Activated CD8-positive, alpha-beta T cell treated with anti-CD3 and anti-CD28 coated beads, Interleukin-2, amount 10 ng/mL, durations not matched to agents 7 days and 5 days (primary cell): ENCODE results near the gene CDH2. TPM values are rescaled to one million over a fixed set of nuclear protein-coding genes. Genes with fewer than 3 reads are reported as not detected.

Source experiments
- ATAC-seq: fragments of 150-1000 bp; cut with Tn5 transposase; one replicate; pipeline ENCODE4 v1.10.0; 2021; ENCODE audit warnings: moderate library complexity
- CTCF ChIA-PET: fragments of 350-600 bp; sonication (Branson Sonifier 250); formaldehyde crosslinking; loops from one replicate; lab custom pipeline; 2021; ENCODE audit warnings: antibody characterized with exemption; lab: Charles Lee
- POLR2A ChIA-PET: fragments of 350-600 bp; sonication (Branson Sonifier 250); formaldehyde crosslinking; loops from one replicate; lab custom pipeline; 2021; ENCODE audit warnings: antibody characterized with exemption; lab: Charles Lee
- DNase-seq: peaks from one replicate; pipeline ENCODE4 v3.0.0-alpha.2; 2020
- H3K27ac Mint-ChIP-seq: one replicate; pipeline ENCODE4 v1.8.0; 2021; ENCODE audit warnings: mild to moderate bottlenecking, mixed read lengths
- H3K27me3 Mint-ChIP-seq: one replicate; pipeline ENCODE4 v1.8.0; 2021; ENCODE audit warnings: low read depth, mixed read lengths
- H3K36me3 Mint-ChIP-seq: one replicate; pipeline ENCODE4 v1.8.0; 2021; ENCODE audit warnings: low read depth, mixed read lengths
- H3K4me1 Mint-ChIP-seq: one replicate; pipeline ENCODE4 v1.8.0; 2021; ENCODE audit warnings: low read depth, mixed read lengths
- H3K4me3 Mint-ChIP-seq: one replicate; pipeline ENCODE4 v1.8.0; 2021; ENCODE audit warnings: mild to moderate bottlenecking, mixed read lengths
- H3K9me3 Mint-ChIP-seq: one replicate; pipeline ENCODE4 v1.8.0; 2022; ENCODE audit warnings: mixed read lengths; ENCODE audit not compliant: insufficient read depth
- total RNA-seq, 2 experiments: library from RNA; stranded (reverse); gene quantifications; one replicate each; pipeline ENCODE4 v1.2.3, GENCODE V29; 2021

The CDH2 gene
- total RNA-seq, 2 experiments from 2014 or later = 0.11 to 0.21 TPM

DNA sequence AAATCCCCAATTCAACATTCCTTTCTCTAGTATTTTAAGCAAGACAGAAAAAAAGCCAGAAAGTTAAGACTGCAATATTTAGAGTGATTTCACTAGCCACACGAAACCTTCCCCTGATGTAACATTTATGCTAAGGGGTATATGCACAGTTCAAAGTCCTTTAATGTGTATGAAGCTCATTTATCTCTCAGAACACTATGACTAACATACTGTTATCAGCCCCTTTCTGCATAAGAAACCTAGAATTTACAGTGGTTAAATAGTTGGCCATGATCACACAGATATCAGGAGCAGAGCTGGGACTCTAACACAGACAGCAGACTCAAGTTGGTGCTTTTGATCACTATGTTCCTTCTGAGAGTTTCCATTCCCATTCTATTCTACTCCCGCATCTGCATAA, 185.5 kb downstream of the CDH2 start:
- ChIA-PET CTCF (no interaction called here), POLR2A (no interaction called here)
- Mint-ChIP-seq H3K4me1 (no peaks in the 10 kb centered on the region), H3K4me3 (no peak overlapping the region), H3K9me3 (peaks cover 8% of the 10 kb centered on the region), H3K27ac (no peak overlapping the region), H3K36me3 (no peaks in the 10 kb centered on the region), H3K27me3 (no peaks in the 10 kb centered on the region)
- no peak for ATAC-seq
- DNase-seq = no peak

DNA sequence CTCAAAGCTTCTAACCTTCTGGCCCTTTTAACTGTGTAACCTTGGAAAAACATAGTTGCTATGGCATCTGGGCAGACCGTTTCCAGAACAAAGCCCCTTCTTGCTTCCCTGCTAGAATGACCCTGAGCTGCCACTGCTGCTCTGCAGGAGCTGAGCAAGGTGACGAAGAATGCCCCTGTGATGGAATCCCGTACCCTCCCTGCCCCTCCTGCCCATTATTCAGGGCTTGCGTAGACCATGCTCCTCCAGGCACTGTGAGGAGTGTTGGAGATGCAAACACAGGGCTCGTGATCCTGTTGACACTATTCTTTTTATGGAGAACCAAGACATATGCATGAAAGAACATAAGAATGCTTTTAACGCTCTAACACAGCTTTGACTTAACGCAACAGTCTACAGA, 191.1 kb downstream of the CDH2 start:
- Mint-ChIP-seq H3K36me3 (no peaks in the 10 kb centered on the region), H3K27ac (no peak overlapping the region), H3K27me3 (no peaks in the 10 kb centered on the region), H3K4me3 (no peak overlapping the region), H3K4me1 (no peaks in the 10 kb centered on the region), H3K9me3 (no peaks in the 10 kb centered on the region)
- ChIA-PET POLR2A (no interaction called here), CTCF (no interaction called here)
- DNase-seq (no peak), ATAC-seq (no peak)

DNA sequence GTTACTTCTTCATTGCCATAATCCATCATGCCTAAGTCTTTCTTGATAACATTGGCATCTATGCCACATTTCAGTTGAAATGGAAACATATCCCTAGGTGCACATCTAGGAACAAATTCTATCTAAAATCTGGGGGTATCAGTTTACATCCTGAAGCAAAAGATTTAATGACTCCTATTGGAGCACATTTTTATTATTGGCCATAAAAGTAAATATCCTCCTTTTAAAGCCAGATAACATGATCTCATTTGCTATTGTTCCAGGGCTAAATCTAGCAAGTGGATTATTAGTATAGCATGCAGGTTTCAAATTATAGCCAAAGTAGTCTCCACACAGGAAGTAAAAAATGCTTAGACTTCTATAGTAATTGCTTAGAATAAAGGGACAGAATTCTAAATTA, 193.2 kb downstream of the CDH2 start:
- no peak overlapping the region for H3K4me3 Mint-ChIP-seq
- no peaks in the 10 kb centered on the region for H3K4me1 Mint-ChIP-seq

DNA sequence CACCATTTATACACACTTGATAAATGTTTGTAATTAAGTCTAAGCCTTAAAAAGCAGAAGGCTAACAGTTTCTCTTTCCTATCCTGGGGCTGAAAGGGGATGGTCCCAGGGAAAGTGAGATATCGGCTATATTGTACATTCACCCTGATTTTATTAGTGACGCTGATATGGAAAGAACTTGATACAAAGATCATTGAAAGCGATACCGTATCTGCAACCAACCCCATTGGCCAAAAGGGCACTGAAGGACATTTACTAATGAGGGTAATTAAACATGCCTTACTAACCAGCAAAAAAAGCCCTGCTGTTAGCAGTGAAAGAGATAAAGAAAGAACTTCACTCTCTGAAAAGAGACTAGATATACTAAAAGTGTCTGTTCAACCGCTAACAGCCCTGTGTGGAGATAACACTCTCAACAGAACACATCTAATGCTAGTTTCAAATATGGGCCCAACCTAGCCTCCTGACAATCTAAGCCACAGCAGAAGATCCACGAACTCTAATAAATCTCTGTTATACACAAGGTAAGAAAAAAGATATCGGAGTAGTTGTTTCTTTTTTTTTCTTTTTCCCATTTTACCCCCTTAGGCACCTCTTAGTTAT, 200.0 kb downstream of the CDH2 start:
- H3K4me1 Mint-ChIP-seq = no peaks in the 10 kb centered on the region
- CTCF ChIA-PET = no interaction called here
- no peak overlapping the region for H3K27ac Mint-ChIP-seq
- DNase-seq = no peak
- no peak for ATAC-seq
- POLR2A ChIA-PET = no interaction called here
- H3K36me3 Mint-ChIP-seq = no peaks in the 10 kb centered on the region
- no peaks in the 10 kb centered on the region for H3K27me3 Mint-ChIP-seq
- H3K9me3 Mint-ChIP-seq = peaks cover 16% of the 10 kb centered on the region
- H3K4me3 Mint-ChIP-seq = no peak overlapping the region

More for the DNA sequence above, 193.2 kb downstream of the CDH2 start:
- ChIA-PET CTCF (no interaction called here), POLR2A (no interaction called here)
- no peaks in the 10 kb centered on the region for H3K27me3 Mint-ChIP-seq
- ATAC-seq = no peak
- H3K36me3 Mint-ChIP-seq = no peaks in the 10 kb centered on the region
- no peak overlapping the region for H3K27ac Mint-ChIP-seq
- H3K9me3 Mint-ChIP-seq = peaks cover 4% of the 10 kb centered on the region
- no peak for DNase-seq

DNA sequence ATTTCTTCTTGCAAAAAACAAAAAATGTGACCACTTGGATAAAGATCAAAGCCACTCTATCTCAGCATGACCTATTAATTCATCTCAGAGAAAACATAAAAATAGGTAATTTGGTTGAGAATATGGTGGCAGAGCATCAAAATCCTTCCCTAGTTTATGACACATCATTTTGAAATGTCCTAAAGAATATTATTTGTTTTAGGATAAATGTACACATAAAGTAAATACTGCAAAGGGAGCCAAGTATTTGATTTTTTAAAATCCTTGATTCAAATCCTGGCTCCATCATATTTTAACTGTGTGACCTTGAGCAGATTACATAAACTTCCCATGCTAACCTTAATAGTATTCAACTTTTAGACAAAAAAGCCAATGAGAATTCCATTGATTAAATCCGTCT, 206.6 kb downstream of the CDH2 start:
- Mint-ChIP-seq H3K36me3 (no peaks in the 10 kb centered on the region), H3K27ac (no peak overlapping the region), H3K9me3 (peaks cover 11% of the 10 kb centered on the region), H3K4me3 (no peak overlapping the region), H3K4me1 (no peaks in the 10 kb centered on the region), H3K27me3 (no peaks in the 10 kb centered on the region)
- DNase-seq = no peak
- ChIA-PET POLR2A (no interaction called here), CTCF (no interaction called here)
- no peak for ATAC-seq

DNA sequence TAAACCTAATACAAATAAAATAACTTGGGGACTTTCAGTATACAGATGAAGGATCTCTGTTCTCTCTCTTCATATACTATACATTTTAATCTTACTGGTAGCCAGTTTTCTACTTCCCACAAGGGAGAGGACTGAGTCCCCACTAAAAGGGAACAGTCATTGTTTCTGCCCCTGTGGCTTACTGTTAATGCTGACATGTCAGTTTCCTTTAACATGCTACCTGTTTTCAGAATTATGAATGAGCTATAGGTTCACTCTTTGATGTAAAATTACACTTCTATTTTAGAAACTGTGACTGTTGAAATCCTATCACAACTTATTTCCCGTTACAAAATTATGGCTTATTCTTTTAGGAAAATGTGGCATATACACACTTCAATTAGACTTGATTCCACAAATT, 207.7 kb downstream of the CDH2 start:
- Mint-ChIP-seq H3K27me3 (no peaks in the 10 kb centered on the region), H3K27ac (no peak overlapping the region), H3K4me1 (no peaks in the 10 kb centered on the region), H3K4me3 (no peak overlapping the region), H3K9me3 (peaks cover 11% of the 10 kb centered on the region), H3K36me3 (no peaks in the 10 kb centered on the region)
- no peak for DNase-seq
- CTCF ChIA-PET = no interaction called here
- POLR2A ChIA-PET = no interaction called here
- ATAC-seq = no peak

DNA sequence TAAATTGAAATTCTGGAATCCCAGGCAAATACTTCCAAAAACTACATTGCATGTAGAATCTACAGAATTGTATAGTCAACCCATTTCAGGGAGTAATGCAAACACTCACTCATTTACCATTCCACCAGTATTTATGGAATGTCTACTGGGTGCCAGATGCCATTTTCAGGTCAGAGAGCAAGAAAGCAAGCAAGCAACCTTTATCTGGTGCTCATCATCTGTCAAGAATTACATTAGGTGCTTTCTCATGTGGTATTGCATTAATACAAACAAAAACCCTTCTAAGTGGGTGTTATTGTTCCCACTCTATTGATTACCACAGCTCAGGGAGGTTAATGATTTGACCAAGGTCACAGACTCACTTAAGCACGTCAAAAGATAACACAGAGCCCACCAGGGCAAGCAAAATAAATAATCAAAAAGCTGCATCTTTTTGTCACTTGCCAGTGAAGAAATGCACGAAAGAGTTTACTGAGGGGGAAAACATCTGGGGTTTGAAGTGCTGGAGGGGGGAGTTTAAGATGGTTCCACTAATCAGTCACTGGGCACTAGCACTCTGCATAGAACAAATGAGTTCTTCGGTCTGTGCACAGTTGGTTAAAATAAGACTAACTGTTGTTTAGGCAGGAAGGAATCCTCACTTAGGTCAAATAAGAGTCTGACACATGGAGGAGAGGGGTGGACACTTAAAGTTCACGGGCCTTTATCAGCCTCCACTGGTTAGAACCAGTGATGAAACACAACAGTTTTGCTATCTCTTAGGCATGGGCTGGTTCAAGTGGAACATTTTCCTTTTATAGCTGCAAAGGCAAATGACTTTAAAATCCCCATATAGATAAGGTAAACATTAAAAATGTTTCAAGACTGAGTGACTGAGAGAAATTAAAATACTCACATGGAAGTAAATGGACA, 208.8 kb downstream of the CDH2 start:
- Mint-ChIP-seq H3K27ac (no peak overlapping the region), H3K36me3 (no peaks in the 10 kb centered on the region), H3K27me3 (no peaks in the 10 kb centered on the region), H3K4me3 (no peak overlapping the region), H3K4me1 (no peaks in the 10 kb centered on the region), H3K9me3 (peaks cover 11% of the 10 kb centered on the region)
- ChIA-PET POLR2A (no interaction called here), CTCF (no interaction called here)
- ATAC-seq (no peak), DNase-seq (no peak)

DNA sequence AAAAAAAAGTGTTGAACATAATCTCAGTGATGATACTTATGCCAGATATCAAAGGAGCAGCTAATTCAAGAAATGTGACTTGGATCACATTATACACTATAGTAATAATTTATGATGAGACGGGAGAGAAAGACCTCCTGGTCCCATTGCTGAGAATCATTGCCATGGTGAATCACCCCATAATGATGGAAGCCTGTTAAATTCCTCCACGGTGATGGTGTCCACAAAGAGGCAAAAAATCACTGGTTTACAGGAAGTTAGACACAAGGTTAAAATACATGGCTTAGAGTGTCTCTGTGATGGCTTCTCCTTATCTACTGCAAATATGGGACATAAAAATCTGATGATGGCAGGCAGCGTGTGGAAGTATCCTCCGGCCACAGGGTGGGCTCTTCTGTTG, 210.0 kb downstream of the CDH2 start:
- Mint-ChIP-seq H3K9me3 (peaks cover 11% of the 10 kb centered on the region), H3K4me3 (no peak overlapping the region), H3K27me3 (no peaks in the 10 kb centered on the region), H3K4me1 (no peaks in the 10 kb centered on the region), H3K36me3 (no peaks in the 10 kb centered on the region), H3K27ac (no peak overlapping the region)
- DNase-seq = no peak
- POLR2A ChIA-PET = no interaction called here
- CTCF ChIA-PET = no interaction called here
- no peak for ATAC-seq

DNA sequence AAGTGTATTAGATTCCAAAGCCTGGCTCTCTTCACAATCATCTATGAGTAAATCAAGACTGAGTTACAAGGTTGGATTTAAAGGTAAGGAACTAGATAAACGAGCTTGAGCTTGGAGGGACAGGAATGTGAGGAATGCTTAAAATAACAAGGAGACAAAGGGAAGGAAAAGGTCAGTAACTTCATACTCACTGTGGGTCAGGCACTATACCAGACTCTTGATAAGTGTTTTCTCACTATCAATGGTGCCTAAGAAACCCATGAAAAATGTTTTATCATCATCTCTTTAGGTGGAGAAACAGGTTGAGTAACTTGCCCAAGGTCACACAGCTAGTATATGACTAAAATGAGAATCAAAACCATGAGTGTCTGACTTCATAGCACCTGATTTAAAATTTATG, 212.1 kb downstream of the CDH2 start:
- Mint-ChIP-seq H3K36me3 (no peaks in the 10 kb centered on the region), H3K4me3 (no peak overlapping the region), H3K9me3 (peaks cover 6% of the 10 kb centered on the region), H3K4me1 (no peaks in the 10 kb centered on the region), H3K27ac (no peak overlapping the region), H3K27me3 (no peaks in the 10 kb centered on the region)
- ChIA-PET POLR2A (no interaction called here), CTCF (no interaction called here)
- no peak for ATAC-seq
- DNase-seq = no peak

DNA sequence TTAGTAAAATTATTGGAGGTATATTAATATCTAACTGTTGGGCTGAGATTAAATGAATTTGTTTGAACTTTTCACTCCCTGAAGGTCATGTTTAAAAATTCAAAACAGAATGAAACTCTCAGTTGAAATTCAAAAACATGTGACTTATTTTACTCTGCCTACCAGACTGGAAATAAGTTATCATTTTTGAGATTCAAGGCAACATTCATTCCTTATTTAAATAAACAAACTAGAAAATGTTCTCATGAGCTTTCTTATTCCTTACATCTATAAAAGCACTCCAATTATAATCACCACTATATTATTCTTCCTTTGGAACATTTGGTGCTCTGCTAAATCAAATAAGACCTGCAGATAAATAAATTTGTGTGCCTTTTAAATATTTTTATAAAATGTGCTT, 217.8 kb downstream of the CDH2 start:
- H3K27me3 Mint-ChIP-seq = no peaks in the 10 kb centered on the region
- H3K4me1 Mint-ChIP-seq = no peaks in the 10 kb centered on the region
- H3K4me3 Mint-ChIP-seq = no peak overlapping the region
- no peaks in the 10 kb centered on the region for H3K36me3 Mint-ChIP-seq
- ATAC-seq (no peak), DNase-seq (no peak)
- ChIA-PET CTCF (no interaction called here), POLR2A (no interaction called here)
- H3K27ac Mint-ChIP-seq = no peak overlapping the region
- H3K9me3 Mint-ChIP-seq = no peaks in the 10 kb centered on the region

DNA sequence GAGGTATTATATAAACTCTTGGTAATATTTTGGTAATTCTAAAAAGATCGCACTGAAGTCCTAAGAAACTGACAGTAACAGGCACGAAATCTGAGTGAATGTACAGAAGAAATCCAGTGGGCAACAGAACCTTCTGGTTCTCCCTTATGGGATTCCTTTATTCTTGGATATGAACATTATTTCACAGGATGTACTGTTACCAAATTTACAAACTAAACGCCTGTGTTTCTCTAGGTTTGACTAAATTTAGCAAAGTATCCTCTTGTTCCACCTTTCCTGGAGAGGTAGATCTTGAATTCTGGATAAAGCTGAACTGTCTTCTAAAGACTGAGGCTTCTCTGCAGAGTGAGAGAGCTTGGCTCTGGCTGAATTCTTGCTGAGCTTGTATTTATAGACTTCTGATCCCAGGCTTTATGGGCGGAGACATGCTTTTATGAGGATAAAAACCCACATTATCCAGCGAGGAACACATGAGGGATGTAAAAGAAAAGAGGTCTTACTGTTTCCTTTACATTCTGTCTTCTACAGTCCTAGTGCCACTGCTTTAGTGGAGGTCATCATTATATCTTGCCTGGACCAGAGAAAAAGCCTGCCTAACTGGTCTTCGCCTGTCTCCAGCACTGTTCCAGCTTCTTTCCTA, 220.8 kb downstream of the CDH2 start:
- ChIA-PET POLR2A (no interaction called here), CTCF (no interaction called here)
- no peaks in the 10 kb centered on the region for H3K4me1 Mint-ChIP-seq
- no peaks in the 10 kb centered on the region for H3K9me3 Mint-ChIP-seq
- H3K36me3 Mint-ChIP-seq = no peaks in the 10 kb centered on the region
- no peak overlapping the region for H3K4me3 Mint-ChIP-seq
- H3K27ac Mint-ChIP-seq = no peak overlapping the region
- no peak for DNase-seq
- no peak for ATAC-seq
- H3K27me3 Mint-ChIP-seq = no peaks in the 10 kb centered on the region

DNA sequence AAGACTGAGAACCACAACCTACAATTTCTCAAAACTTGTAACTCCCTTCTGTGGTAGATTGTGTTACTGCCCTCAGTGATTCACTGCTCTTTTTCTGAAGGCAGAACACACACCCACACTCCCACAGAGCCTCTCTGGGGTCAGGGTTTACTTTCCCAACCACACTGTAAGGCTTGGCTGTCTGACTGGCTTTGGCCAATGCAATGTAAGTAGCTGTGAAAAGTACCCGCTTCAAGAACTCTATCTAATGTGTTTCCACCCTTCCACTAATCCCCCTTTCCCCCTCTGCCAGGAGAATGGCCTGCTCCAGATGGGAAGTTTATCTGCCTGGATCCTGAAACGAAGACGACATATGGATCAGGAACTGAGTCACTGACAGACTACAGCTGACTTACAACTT, 222.7 kb downstream of the CDH2 start:
- no peak for ATAC-seq
- H3K27ac Mint-ChIP-seq = no peak overlapping the region
- H3K4me1 Mint-ChIP-seq = no peaks in the 10 kb centered on the region
- H3K27me3 Mint-ChIP-seq = no peaks in the 10 kb centered on the region
- no peak for DNase-seq
- no peak overlapping the region for H3K4me3 Mint-ChIP-seq
- POLR2A ChIA-PET = no interaction called here
- H3K9me3 Mint-ChIP-seq = no peaks in the 10 kb centered on the region
- no peaks in the 10 kb centered on the region for H3K36me3 Mint-ChIP-seq
- CTCF ChIA-PET = no interaction called here
